GM04504 (cell line): ENCODE results near the gene BMX.

Source experiments
- DNase-seq: peaks from one replicate; pipeline ENCODE4 v3.0.0-alpha.2; 2012; ENCODE audit warnings: low read depth

Gene BMX

GRCh38 chrX:15500497-15500966 is at the start of gene BMX:
TSS of gene BMX (plus strand) at chrX:15500807. CDS start at chrX:15508354, 7,547 bp downstream.
- DNase-seq: no peak

- DNase-seq: no peak
These were observed 48.7 kb upstream of the BMX start for GRCh38 chrX:15451913-15452312.

GRCh38 chrX:15464704-15465103 is 35.9 kb upstream of the BMX start:
- DNase-seq: no peak

- peak; percentile 29 for DNase-seq
These were observed 35.3 kb upstream of the BMX start for GRCh38 chrX:15465347-15465746.

- DNase-seq: peak; percentile 4
These were observed 34.5 kb upstream of the BMX start for GRCh38 chrX:15465896-15466651.

- no peak for DNase-seq
These were observed 32.6 kb upstream of the BMX start for GRCh38 chrX:15468036-15468435.

GRCh38 chrX:15469613-15470012 is 31.0 kb upstream of the BMX start:
- no peak for DNase-seq

GRCh38 chrX:15471028-15471427 is 29.6 kb upstream of the BMX start:
- DNase-seq: peak; percentile 57

- DNase-seq: no peak
These were observed 28.1 kb upstream of the BMX start for GRCh38 chrX:15472531-15472930.

GRCh38 chrX:15474028-15474427 is 26.6 kb upstream of the BMX start:
- no peak for DNase-seq

GRCh38 chrX:15475021-15475420 is 25.6 kb upstream of the BMX start:
- DNase-seq: no peak

- DNase-seq: no peak
These were observed 25.1 kb upstream of the BMX start for GRCh38 chrX:15475486-15475885.

GRCh38 chrX:15483891-15484290 is 16.7 kb upstream of the BMX start:
- no peak for DNase-seq

GRCh38 chrX:15492469-15492868 is 8.1 kb upstream of the BMX start:
- DNase-seq: no peak

- DNase-seq: peak; percentile 58
These were observed 7.3 kb upstream of the BMX start, which contains the start of gene PIR for GRCh38 chrX:15493118-15493962. TSS of gene PIR (minus strand) at chrX:15493333. CDS start at chrX:15491257, 2,076 bp downstream.

GRCh38 chrX:15495801-15496200 is 4.8 kb upstream of the BMX start:
- no peak for DNase-seq

GRCh38 chrX:15496824-15497223 is 3.8 kb upstream of the BMX start:
- DNase-seq: no peak

GRCh38 chrX:15497865-15498264 is 2.7 kb upstream of the BMX start:
- peak; percentile 12 for DNase-seq

- no peak for DNase-seq
These were observed 1.9 kb upstream of the BMX start for GRCh38 chrX:15498741-15499140.

- peak; percentile 10 for DNase-seq
These were observed 631 bp upstream of the BMX start for GRCh38 chrX:15499976-15500375.

- no peak for DNase-seq
These were observed 899 bp downstream of the BMX start for GRCh38 chrX:15501506-15501905.

GRCh38 chrX:15504661-15505060 is 4.1 kb downstream of the BMX start:
- no peak for DNase-seq

- no peak for DNase-seq
These were observed 4.5 kb downstream of the BMX start for GRCh38 chrX:15505101-15505500.
